Measurements from ENCODE around the gene EPX.

DNA sequence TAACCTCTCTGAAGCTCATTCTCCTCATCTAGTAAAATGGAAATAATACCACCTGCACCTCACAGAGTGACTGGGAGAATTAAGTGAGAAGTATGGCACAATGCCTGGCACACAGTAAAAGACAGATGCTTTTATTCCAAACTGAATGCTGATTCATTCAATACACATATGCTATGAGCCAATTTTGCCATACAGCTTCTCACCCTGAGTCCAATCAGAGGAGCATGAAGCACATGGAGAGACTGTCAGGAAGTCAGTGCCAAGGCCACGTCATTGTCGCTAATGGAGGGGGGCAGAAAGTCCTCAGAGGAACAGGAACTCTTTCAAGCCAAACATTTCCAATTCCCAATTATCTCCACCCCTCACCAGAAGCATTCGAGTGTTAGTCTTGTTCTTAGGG is 14.9 kb downstream of the EPX start:
- TF ChIP-seq, protein P1, sequence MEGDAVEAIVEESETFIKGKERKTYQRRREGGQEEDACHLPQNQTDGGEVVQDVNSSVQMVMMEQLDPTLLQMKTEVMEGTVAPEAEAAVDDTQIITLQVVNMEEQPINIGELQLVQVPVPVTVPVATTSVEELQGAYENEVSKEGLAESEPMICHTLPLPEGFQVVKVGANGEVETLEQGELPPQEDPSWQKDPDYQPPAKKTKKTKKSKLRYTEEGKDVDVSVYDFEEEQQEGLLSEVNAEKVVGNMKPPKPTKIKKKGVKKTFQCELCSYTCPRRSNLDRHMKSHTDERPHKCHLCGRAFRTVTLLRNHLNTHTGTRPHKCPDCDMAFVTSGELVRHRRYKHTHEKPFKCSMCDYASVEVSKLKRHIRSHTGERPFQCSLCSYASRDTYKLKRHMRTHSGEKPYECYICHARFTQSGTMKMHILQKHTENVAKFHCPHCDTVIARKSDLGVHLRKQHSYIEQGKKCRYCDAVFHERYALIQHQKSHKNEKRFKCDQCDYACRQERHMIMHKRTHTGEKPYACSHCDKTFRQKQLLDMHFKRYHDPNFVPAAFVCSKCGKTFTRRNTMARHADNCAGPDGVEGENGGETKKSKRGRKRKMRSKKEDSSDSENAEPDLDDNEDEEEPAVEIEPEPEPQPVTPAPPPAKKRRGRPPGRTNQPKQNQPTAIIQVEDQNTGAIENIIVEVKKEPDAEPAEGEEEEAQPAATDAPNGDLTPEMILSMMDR (IDR thresholded peaks at IDR 0.05): no peak
- TF ChIP-seq POLR2A (IDR thresholded peaks at IDR 0.05): no peak
